GM19240 (cell line): ENCODE results near the gene SARS2.
"Not testable (repeated sequence)": the region's sequence is repeated elsewhere in the genome, so short reads cannot be mapped to it uniquely, and the experiment has no call there.

Experiments used
- DNase-seq: peaks from one replicate; pipeline ENCODE4 v3.0.0; 2011; ENCODE audit warnings: low spot score; ENCODE audit not compliant: insufficient read length

SARS2 gene

DNA sequence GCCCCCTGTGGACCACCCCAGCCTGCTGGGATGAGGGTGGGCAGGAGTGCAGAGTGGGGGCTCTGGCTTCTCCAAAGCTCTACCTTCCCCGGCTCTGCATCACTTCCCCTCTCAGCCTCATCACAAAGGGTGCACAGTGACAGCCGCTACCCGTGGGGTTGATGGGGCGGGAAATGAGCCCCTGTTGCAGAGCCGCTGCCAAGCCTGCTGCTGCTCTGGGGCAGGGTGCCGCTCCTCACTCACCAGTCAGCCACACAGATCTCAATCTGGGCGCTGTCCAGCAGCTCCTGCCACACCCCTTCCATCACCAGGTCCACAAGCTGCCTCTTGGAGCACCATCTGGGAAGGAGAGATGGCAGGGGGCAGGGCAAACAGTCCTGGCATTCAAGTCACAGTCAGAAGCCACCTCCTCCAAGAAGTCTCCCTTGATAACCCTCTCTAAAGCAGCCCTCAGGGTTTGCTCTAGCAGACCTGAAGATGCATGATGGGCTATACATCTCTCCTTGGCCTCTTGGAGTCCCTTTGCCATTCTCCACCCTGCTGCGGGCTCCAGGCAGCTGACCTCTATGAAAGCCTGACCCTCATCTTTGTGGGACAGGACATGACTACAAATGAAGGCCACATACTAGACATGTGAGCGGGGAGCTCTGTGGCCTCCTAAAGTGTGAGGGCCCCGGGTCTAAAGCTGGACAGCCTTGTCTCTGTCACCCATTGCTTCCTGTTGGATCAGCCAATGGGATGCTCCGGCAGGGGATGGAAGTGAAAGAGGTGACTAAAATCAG lies 15.9 kb upstream of the SARS2 start:
- DNase-seq, result no peak

- DNase-seq, result no peak
Measured at GRCh38 chr19:38945562-38946228, 15.1 kb upstream of the SARS2 start.

- DNase-seq, result no peak
Measured at GRCh38 chr19:38944981-38945506, 14.5 kb upstream of the SARS2 start.

DNA sequence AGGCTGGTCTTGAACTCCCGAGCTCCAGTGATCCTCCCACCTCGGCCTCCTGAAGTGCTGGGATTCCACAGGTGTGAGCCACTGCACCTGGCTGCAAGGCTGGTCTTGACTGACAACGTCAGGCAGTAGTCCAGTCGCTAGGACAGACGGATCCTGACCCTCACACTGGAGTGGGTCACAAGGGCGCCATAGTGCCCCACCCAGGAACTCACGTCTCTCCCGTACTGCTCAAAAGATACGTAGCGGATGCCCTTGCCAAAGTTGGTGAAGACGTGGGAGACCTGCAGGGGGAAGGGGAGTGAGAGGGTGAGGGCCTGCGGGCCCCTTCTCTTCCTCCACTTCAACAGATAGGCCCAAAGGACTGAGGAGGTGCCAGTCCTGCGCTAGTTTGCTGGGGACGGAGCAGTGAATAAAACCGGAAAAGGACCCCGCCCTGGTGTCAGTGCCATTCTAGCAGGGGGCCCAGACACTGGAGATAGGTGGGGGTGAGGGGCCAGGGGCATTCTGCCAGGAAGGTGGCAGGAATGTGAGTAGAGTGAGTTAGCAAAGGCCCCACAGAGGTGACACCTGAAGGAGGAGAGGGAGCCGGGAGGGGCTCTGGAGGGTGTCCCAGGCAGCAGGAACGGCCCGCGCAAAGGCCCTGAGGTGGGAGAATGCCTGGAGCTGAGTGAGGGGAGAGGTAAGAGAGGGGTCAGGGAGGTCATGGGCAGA lies 12.1 kb upstream of the SARS2 start:
- DNase-seq, result no peak

- DNase-seq, result no peak
Measured at GRCh38 chr19:38941979-38942378, 11.4 kb upstream of the SARS2 start.

- not testable (repeated sequence) for DNase-seq
Measured at GRCh38 chr19:38941466-38941865, 10.9 kb upstream of the SARS2 start.

DNA sequence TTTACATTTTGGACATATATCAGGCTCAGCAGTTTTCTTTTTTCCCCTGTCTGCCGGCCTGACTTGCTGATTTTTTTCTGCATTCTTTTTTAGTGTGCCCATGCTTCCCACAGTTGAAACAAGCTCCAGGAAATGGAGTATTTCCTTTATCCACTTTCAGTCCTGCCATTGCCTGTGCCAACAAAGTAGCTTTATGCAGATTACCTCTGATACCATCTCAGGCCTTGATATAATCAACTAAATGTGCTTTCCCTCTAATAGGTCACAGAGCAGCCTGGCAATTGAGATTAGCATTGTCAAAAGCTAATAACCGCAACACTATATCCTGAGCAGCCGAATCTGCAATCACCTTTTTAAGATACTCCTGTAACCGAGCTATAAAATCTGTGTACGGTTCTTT lies 9.4 kb upstream of the SARS2 start:
- no peak for DNase-seq

DNA sequence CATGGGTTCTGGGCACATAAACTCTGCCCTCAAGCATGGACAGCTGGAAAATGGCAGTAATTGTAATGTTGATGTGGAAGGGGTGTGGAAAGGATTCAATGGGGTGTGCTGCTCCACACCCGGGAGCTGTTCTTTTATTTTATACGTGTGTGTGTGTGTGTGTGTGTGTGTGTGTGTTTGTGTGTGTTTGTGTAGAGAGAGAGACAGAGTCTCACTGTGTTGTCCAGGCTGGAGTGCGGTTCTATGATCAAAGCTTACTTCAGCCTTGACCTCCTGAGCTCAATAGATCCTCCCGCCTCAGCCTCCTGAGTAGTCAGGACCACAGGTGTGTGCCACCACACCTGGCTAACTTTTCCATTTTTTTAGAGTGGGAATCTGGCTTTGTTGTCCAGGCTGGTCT lies 3.0 kb upstream of the SARS2 start:
- no peak for DNase-seq

DNA sequence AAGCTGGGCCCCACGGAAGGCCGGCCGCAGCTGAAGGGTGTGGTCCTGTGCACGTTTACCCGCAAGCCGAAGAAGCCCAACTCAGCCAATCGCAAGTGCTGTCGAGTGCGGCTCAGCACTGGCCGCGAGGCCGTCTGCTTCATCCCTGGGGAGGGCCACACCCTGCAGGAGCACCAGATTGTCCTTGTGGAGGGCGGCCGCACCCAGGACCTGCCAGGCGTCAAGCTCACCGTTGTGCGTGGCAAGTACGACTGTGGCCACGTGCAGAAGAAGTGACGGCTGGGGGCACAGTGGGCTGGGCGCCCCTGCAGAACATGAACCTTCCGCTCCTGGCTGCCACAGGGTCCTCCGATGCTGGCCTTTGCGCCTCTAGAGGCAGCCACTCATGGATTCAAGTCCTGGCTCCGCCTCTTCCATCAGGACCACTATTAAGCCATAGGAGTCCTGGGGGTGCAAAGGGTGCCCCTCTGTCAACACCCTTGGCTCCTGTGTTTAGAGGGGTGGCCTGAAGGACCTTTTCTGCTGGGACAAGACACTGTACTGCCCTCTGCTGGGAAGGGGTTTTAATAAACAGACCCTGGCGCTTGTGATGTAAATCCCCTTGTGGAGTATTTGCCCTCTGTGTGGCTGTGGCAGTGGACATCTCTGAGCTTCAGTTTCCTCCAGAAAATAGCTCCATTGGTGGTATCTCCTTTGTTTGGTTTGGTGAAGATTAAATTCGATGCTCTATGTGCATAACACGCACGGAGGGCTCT lies 2.0 kb upstream of the SARS2 start:
- DNase-seq, result no peak

GRCh38 chr19:38931521-38931793 lies 894 bp upstream of the SARS2 start:
- DNase-seq, result no peak

DNA sequence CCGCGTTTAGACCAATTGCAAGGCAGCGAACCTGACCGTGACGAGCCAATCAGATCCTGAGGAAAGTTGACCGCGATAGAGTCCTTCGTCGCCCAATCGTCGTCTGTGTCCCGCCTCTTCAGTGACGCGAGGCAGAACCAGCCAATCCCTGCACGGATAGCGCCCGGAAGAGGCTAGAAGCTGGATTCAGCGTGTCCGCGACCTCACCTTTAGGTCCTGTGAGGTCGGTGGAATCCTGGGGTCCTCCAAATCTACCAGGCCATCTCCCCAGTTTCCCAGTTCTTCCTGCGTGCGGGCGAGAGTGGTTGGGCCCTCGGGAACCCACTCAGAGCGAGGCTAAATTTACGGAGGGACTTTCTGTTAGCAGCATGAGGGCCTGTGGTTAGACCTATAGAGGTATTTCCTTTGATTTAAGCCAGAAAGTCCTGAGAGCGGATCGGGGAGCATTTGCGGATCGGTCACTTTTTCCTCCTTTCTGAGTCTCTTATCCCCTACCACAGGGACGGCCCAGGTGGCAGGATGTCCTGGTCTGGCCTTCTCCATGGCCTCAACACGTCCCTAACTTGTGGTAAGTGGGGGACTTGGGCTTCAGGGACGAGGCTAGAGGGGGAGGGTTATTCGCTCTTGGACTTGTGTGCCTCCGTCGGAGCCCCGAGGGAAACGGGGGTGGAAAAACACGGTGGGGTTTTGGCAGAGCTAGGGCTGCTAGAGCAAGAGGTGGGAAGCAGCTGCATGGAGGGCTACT lies 385 bp upstream of the SARS2 start, which contains the start of gene MRPS12:
Gene MRPS12 (plus strand): TSS at position 169 of the 745 bp plus-strand sequence. CDS start 351 bp downstream, at position 520.
- peak; percentile 99 for DNase-seq

GRCh38 chr19:38928391-38929001 lies 2.1 kb downstream of the SARS2 start:
- DNase-seq, result no peak

DNA sequence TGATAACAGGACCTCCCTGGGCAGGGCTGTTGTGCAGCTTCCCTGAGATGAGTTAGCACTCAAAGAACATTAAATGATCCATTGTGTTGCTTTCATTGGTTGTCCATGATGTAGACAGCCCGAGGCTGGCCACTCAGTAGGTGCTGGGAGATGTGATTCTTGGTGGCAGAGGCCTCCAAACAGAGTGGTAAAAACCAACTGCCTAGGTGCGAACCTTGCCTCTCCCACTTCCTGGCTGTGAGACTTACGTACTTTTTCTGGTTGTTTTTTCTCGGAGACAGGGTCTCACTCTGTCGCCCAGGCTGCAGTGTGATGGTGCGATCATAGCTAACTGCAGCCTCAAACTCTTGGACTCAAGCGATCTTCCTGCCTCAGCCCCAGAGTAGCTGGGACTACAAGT lies 6.2 kb downstream of the SARS2 start:
- DNase-seq, result no peak

DNA sequence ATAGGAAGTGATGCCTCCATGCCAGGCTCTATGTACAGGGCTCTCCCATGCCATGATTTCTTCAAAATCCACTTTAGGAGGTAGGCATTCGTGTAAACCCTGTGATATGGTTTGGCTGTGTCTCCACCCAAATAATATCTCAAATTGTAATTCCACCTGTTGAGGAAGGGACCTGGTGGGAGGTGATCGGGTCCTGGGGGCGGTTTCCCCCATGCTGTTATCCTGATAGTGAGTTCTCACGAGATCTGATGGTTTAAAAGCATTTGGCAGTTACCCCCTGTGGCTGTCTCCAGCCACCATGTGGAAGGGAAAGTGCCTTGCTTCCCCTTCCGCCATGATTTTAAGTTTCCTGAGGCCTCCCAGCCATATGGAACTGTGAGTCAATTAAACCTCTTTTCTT lies 8.1 kb downstream of the SARS2 start:
- DNase-seq, result no peak

GRCh38 chr19:38921420-38922274 lies 8.9 kb downstream of the SARS2 start:
- no peak for DNase-seq

DNA sequence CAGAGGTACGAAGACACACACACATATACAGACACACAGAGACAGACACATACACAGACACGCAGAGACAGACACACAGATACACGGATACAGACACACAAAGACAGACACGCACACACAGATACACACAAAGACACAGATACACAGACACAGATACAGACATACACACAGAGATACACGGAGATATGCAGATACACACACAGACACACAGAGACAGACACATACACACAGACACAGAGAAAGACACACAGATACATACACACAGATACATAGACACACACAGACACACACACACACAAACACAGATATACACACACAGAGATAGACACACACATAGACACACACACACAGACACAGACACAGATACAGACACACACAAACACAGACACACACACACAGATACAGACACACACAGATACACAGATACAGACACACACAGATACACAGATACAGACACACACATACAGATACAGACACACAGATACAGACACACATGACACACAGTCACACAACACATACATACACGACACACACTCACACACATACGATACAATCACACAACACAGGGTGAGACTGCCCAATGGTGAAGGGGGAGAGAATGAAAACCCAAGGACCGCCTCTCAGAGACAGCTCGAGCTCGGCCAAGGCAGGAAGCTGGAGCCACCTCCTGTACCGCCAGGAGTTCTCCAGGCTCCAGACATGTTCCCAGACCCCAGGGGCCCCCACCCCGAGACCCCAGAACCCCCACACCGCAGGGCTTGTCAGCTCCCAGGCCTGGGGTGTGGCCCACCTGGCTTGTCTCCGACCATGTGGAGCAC lies 9.8 kb downstream of the SARS2 start:
- DNase-seq, result no peak

DNA sequence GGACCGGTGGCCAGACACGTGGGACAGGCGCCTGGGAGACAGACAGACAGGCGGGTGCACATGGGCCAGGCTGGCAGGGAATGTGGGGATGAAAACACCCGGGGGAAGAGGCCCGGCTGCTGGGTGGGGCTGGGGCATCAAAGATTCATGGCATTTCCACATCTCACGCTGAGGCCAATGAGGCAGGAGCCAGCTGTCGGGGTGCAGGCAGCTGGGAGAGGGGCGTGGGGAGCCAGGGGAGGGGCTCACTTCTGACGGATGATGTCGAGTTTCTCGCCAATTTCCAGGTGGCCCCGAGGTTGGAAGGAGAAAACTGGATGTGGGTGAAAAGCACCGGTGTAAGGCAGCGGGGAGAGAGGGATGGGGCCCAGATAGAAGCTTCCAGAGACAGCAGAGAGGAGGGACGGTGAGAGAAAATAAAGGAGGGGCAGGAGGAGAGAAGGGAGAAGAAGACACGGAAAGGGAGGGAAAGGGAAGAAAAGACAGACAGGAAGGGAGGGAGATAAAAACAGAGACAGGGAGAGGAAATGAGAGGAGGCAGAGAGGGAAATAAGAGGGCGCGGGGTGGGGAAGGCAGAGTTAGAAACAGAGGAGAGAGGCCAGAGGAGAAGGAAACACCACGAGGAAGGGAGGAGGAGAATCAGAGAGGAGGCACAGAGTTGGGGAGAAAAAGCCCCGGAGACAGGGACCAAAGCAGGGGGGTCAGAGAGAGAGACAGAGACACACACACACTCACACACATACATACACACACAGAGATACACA lies 10.5 kb downstream of the SARS2 start:
- DNase-seq, result no peak

- DNase-seq, result no peak
Measured at GRCh38 chr19:38918526-38918925, 12.0 kb downstream of the SARS2 start.
